Activated T-helper 1 cell treated with anti-CD3 and anti-CD28 coated beads, Interleukin-12 subunit alpha, Interleukin-12 subunit beta, Interleukin-2, Interleukin-4 antibody, amounts not matched to agents 30 ng/mL and 10 ng/mL and 1 ng/mL, durations not matched to agents 14 hours and 24 hours and 36 hours (primary cell): ENCODE measurements around the gene CAMTA1. TPM values are rescaled to one million over a fixed set of nuclear protein-coding genes. Genes with fewer than 3 reads are reported as not detected.

ENCODE experiments used
- DNase-seq: peaks from one replicate; pipeline ENCODE4 v3.0.0; 2021; ENCODE audit warnings: low spot score
- H3K27ac Mint-ChIP-seq: one replicate; pipeline ENCODE4 v1.8.0; 2021; ENCODE audit warnings: mild to moderate bottlenecking, mixed read lengths
- H3K27me3 Mint-ChIP-seq: one replicate; pipeline ENCODE4 v1.8.0; 2022; ENCODE audit warnings: mild to moderate bottlenecking, moderate library complexity, mixed read lengths; ENCODE audit not compliant: insufficient read depth
- H3K36me3 Mint-ChIP-seq: one replicate; pipeline ENCODE4 v1.8.0; 2021; ENCODE audit warnings: low read depth, mixed read lengths
- H3K4me1 Mint-ChIP-seq: one replicate; pipeline ENCODE4 v1.8.0; 2021; ENCODE audit warnings: low read depth, mixed read lengths
- H3K4me3 Mint-ChIP-seq: one replicate; pipeline ENCODE4 v1.8.0; 2021; ENCODE audit warnings: mild to moderate bottlenecking, moderate library complexity, mixed read lengths
- H3K9me3 Mint-ChIP-seq: one replicate; pipeline ENCODE4 v1.8.0; 2021; ENCODE audit warnings: mixed read lengths
- intact Hi-C: fragments of 100-400 bp; cut with micrococcal nuclease; formaldehyde crosslinking; loops from one replicate; pipeline ENCODE4 v1.15.1; 2024
- total RNA-seq: library from RNA; stranded (reverse); gene quantifications from 2 replicates; pipeline ENCODE4 v1.2.3, GENCODE V29; 2022

CAMTA1 gene
- total RNA-seq, 1 donor from 2014 or later, result 57.2 TPM

DNA sequence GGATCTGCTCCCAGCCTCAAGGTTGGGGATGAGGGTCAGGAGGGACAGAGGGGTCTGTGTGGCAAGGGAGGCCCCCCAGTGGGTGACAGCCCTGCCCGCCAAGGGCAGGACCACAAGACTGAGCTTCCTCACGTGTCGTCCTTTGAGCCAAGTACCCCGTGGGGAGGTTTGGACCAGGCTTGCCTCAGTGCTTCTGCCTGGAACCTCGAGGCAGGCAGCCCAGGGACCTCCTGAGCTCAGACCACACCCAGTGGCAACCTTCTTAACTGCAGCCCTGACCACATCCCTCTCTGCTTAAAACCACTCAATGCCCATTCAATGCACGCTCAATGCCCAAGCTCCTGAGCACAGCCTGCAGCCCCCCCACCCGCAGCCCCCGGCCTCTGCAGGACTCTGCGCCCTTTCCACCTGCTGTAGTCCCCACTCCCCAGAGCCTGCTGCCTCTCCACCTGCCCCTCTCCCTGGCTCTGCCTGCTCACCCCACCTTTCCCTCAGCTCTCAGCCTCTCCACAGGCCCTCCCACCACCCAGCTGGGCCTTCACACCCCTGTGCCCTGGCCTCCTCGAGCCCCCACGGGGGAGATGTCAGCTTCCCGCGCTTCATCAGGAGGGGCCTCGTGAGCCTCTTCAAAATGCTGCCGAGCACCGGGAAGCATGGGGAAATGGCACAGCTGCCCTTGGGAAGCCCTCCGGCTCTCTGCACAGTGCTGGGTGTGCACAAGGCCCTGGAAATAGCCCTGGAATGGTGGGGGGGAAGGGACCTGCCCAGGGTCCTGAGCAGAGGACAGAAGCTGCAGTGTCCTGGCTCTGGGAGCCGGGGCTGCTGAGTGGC is 856.5 kb downstream of the CAMTA1 start:
- Mint-ChIP-seq H3K27ac (no peak overlapping the region), H3K27me3 (no peaks in the 10 kb centered on the region), H3K36me3 (no peaks in the 10 kb centered on the region), H3K9me3 (no peaks in the 10 kb centered on the region), H3K4me1 (no peaks in the 10 kb centered on the region), H3K4me3 (no peak overlapping the region)
- intact Hi-C loops, result no loop called here
- no peak for DNase-seq

GRCh38 chr1:7642418-7642704 is 857.1 kb downstream of the CAMTA1 start:
- no peaks in the 10 kb centered on the region for H3K27me3 Mint-ChIP-seq
- H3K9me3 Mint-ChIP-seq, result no peaks in the 10 kb centered on the region
- no peaks in the 10 kb centered on the region for H3K36me3 Mint-ChIP-seq
- H3K27ac Mint-ChIP-seq, result no peak overlapping the region
- H3K4me1 Mint-ChIP-seq, result no peaks in the 10 kb centered on the region
- H3K4me3 Mint-ChIP-seq, result no peak overlapping the region
- DNase-seq, result no peak
- intact Hi-C loops, result no loop called here

DNA sequence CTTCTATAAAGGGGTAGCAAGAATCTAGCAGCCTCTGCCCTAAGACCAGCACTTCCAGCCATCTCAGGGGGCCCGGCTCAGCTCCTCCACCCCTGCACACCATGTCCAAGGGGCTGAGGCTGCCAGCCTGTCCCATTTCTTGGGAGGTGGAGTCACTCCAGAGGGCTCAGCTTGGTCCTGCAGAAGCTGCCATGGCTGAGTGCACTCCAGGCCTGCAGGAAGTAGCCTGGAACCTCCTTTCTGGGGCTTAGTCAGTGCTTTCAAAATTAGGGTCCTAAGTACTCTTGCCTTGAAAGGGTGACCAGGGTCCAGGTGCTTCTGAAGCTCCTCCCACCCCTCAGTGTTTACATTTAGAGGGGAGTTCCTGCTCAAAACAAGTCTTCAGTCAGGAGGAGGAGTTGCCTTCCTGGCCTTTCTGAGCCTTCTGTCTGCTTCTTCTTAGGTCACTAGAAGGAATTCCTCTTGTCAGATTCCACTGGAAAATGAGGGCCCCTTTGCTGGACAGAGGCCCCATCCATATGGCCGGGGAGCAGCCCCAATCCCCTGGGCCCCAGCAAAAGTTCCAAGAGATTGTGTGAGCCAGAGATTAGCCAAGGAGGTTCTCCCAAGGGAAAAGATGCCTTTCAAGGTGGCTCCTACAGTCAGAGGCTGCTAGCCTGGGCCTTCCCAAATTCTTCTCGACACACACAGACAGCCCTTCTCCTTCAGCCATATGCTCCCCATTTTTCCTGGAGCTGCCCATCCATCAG is 857.7 kb downstream of the CAMTA1 start:
- H3K36me3 Mint-ChIP-seq, result no peaks in the 10 kb centered on the region
- intact Hi-C loops, result no loop called here

GRCh38 chr1:7643530-7643929 is 858.3 kb downstream of the CAMTA1 start:
- intact Hi-C loops, result no loop called here
- H3K27ac Mint-ChIP-seq, result no peak overlapping the region
- H3K9me3 Mint-ChIP-seq, result no peaks in the 10 kb centered on the region
- H3K4me3 Mint-ChIP-seq, result no peak overlapping the region
- H3K4me1 Mint-ChIP-seq, result no peaks in the 10 kb centered on the region
- H3K27me3 Mint-ChIP-seq, result no peaks in the 10 kb centered on the region
- no peaks in the 10 kb centered on the region for H3K36me3 Mint-ChIP-seq
- DNase-seq, result no peak

More for the DNA sequence above, 857.7 kb downstream of the CAMTA1 start:
- DNase-seq, result no peak
- Mint-ChIP-seq H3K9me3 (no peaks in the 10 kb centered on the region), H3K4me1 (no peaks in the 10 kb centered on the region), H3K4me3 (no peak overlapping the region), H3K27ac (no peak overlapping the region), H3K27me3 (no peaks in the 10 kb centered on the region)

GRCh38 chr1:7644086-7644485 is 858.8 kb downstream of the CAMTA1 start:
- Mint-ChIP-seq H3K4me3 (no peak overlapping the region), H3K9me3 (no peaks in the 10 kb centered on the region), H3K4me1 (no peaks in the 10 kb centered on the region), H3K27me3 (no peaks in the 10 kb centered on the region), H3K36me3 (no peaks in the 10 kb centered on the region), H3K27ac (no peak overlapping the region)
- no peak for DNase-seq
- intact Hi-C loops, result no loop called here

DNA sequence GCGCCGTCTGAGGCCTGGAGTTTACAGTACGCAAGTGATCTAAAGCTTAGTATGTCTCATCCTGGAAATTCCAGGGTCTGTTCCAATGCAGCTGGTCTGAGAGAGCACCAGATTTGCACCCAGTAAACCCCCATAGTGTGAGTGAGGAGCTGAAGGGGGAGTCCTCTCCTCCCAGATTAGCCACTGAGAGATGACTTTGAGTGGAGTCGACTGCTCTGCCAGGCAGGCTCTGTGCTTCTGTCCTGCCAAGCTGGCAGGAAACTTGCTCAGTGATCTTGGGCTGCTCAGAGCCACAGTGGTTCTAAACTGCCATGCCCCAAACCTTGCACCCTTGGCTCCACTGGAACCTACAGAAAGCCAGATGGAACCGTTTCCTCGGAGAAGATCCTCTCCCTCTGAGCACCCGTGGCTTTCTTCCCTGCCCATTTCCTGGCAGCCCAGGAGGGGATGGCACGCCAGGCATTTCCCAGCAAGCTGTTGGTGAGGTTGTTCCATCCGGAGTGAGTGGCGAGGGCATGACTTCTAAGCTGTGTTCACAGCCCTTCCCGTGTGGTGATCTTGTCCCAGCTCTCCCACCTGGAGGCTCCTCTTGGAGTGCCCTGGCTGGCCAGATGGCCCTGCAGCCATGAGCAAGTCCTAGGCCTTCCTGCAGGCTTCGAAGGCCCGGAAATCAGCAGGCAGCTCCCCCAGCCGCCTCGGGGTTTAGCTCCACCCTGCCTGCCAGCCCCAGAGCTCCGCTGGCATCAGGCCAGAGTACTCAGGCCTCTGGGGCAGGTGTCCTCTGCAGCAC is 859.9 kb downstream of the CAMTA1 start:
- Mint-ChIP-seq H3K36me3 (no peaks in the 10 kb centered on the region), H3K4me3 (no peak overlapping the region), H3K27ac (no peak overlapping the region), H3K27me3 (no peaks in the 10 kb centered on the region), H3K9me3 (no peaks in the 10 kb centered on the region), H3K4me1 (no peaks in the 10 kb centered on the region)
- no peak for DNase-seq
- intact Hi-C loops, result no loop called here

GRCh38 chr1:7645751-7646048 is 860.4 kb downstream of the CAMTA1 start:
- intact Hi-C loops, result no loop called here
- Mint-ChIP-seq H3K4me3 (no peak overlapping the region), H3K27ac (no peak overlapping the region), H3K27me3 (no peaks in the 10 kb centered on the region), H3K4me1 (no peaks in the 10 kb centered on the region), H3K36me3 (no peaks in the 10 kb centered on the region), H3K9me3 (no peaks in the 10 kb centered on the region)
- DNase-seq, result no peak

GRCh38 chr1:7646164-7646563 is 860.9 kb downstream of the CAMTA1 start:
- no peaks in the 10 kb centered on the region for H3K27me3 Mint-ChIP-seq
- no peaks in the 10 kb centered on the region for H3K9me3 Mint-ChIP-seq
- H3K4me3 Mint-ChIP-seq, result no peak overlapping the region
- no peak overlapping the region for H3K27ac Mint-ChIP-seq
- no peaks in the 10 kb centered on the region for H3K36me3 Mint-ChIP-seq
- intact Hi-C loops, result no loop called here
- no peak for DNase-seq
- H3K4me1 Mint-ChIP-seq, result no peaks in the 10 kb centered on the region

GRCh38 chr1:7646981-7647901 is 862.0 kb downstream of the CAMTA1 start:
- Mint-ChIP-seq H3K4me1 (no peaks in the 10 kb centered on the region), H3K36me3 (no peaks in the 10 kb centered on the region), H3K9me3 (no peaks in the 10 kb centered on the region), H3K4me3 (no peak overlapping the region), H3K27ac (no peak overlapping the region), H3K27me3 (no peaks in the 10 kb centered on the region)
- DNase-seq, result peak; percentile 34
- intact Hi-C loops, result loop anchor here (1.0 kb wide), 1 partner anchor 193 kb away; no protein-coding TSS in a partner anchor

GRCh38 chr1:7648761-7649384 is 863.6 kb downstream of the CAMTA1 start:
- DNase-seq, result no peak
- no peaks in the 10 kb centered on the region for H3K9me3 Mint-ChIP-seq
- H3K27me3 Mint-ChIP-seq, result no peaks in the 10 kb centered on the region
- intact Hi-C loops, result no loop called here
- H3K27ac Mint-ChIP-seq, result no peak overlapping the region
- no peaks in the 10 kb centered on the region for H3K36me3 Mint-ChIP-seq
- no peaks in the 10 kb centered on the region for H3K4me1 Mint-ChIP-seq
- no peak overlapping the region for H3K4me3 Mint-ChIP-seq

- intact Hi-C loops, result no loop called here
- no peak overlapping the region for H3K27ac Mint-ChIP-seq
- DNase-seq, result no peak
- H3K36me3 Mint-ChIP-seq, result no peaks in the 10 kb centered on the region
- no peak overlapping the region for H3K4me3 Mint-ChIP-seq
- no peaks in the 10 kb centered on the region for H3K4me1 Mint-ChIP-seq
- H3K9me3 Mint-ChIP-seq, result no peaks in the 10 kb centered on the region
- no peaks in the 10 kb centered on the region for H3K27me3 Mint-ChIP-seq
These were observed 865.5 kb downstream of the CAMTA1 start for GRCh38 chr1:7650801-7651200.

DNA sequence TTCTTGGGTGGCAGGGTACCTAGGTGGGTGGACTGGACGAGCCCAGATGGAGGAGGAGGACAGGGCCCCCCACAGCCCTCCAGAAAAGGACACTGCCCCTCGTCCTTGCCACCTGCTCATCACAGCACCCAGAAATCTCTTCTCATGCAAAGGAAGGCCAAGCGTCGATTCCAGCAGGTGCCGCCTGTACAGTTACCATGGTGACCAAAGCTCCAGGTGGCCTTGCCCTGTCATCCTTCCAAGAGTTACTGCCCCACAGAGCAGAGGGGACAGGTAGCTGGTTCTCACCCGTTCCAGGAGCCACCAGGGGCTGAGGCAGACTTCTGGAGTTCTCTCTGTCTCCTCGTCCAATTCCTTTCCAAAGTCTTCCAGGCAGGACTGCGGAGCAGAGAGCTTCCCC is 865.9 kb downstream of the CAMTA1 start:
- intact Hi-C loops, result no loop called here
- H3K9me3 Mint-ChIP-seq, result no peaks in the 10 kb centered on the region
- no peak for DNase-seq
- no peaks in the 10 kb centered on the region for H3K4me1 Mint-ChIP-seq
- H3K36me3 Mint-ChIP-seq, result no peaks in the 10 kb centered on the region
- no peak overlapping the region for H3K4me3 Mint-ChIP-seq
- H3K27ac Mint-ChIP-seq, result no peak overlapping the region
- H3K27me3 Mint-ChIP-seq, result no peaks in the 10 kb centered on the region
